Gastrocnemius medialis (tissue), 4 donors: ENCODE data around the gene CUX1.

ENCODE experiments used
- POLR2A ChIP-seq, 2 donors: fragments of 450-650 bp; IDR thresholded peaks; one replicate each; pipeline ENCODE4 v1.6.1; 2017; ENCODE audit warnings: antibody characterized with exemption in 2 of 2, mild to moderate bottlenecking in 2 of 2, moderate library complexity in 2 of 2
- TF ChIP-seq, protein P1 (sequence below), 5 experiments: fragments of 450-650 bp in 3 of 5; fragments of 200-600 bp in 2 of 5; sonication (generic) in 2 of 5; IDR thresholded peaks in 4 of 5; conservative IDR thresholded peaks in 1 of 5; 1 replicate in 4 of 5; 2 replicates in 1 of 5; pipeline ENCODE4 v1.5.1; 2016 to 2019; ENCODE audit warnings: antibody characterized with exemption in 5 of 5, mild to moderate bottlenecking in 3 of 5, moderate library complexity in 3 of 5

GRCh38 chr7:102081244-102081627 lies 263.8 kb downstream of the CUX1 start:
- TF ChIP-seq, protein P1, sequence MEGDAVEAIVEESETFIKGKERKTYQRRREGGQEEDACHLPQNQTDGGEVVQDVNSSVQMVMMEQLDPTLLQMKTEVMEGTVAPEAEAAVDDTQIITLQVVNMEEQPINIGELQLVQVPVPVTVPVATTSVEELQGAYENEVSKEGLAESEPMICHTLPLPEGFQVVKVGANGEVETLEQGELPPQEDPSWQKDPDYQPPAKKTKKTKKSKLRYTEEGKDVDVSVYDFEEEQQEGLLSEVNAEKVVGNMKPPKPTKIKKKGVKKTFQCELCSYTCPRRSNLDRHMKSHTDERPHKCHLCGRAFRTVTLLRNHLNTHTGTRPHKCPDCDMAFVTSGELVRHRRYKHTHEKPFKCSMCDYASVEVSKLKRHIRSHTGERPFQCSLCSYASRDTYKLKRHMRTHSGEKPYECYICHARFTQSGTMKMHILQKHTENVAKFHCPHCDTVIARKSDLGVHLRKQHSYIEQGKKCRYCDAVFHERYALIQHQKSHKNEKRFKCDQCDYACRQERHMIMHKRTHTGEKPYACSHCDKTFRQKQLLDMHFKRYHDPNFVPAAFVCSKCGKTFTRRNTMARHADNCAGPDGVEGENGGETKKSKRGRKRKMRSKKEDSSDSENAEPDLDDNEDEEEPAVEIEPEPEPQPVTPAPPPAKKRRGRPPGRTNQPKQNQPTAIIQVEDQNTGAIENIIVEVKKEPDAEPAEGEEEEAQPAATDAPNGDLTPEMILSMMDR (IDR thresholded peaks at IDR 0.05 in 4 of 5, conservative IDR thresholded peaks at IDR 0.05 in 1 of 5) = no peak
- no peak for TF ChIP-seq POLR2A (IDR thresholded peaks at IDR 0.05)
